ENCODE results near the gene TXNDC16. TPM values are rescaled to one million over a fixed set of nuclear protein-coding genes. Genes with fewer than 3 reads are reported as not detected.

TXNDC16 gene
- total RNA-seq, 4 donors from 2014 or later: 8.5 to 12.6 (median 9.9) TPM

- TF ChIP-seq CTCF (IDR thresholded peaks at IDR 0.05; ENCODE audit: low read depth): no peak
Observed at GRCh38 chr14:52463375-52463774, 88.9 kb downstream of the TXNDC16 start.

- TF ChIP-seq CTCF (IDR thresholded peaks at IDR 0.05; ENCODE audit: low read depth): no peak
Observed at GRCh38 chr14:52461721-52462120, 90.6 kb downstream of the TXNDC16 start.

- no peak for TF ChIP-seq CTCF (IDR thresholded peaks at IDR 0.05; ENCODE audit: low read depth)
Observed at GRCh38 chr14:52458721-52459085, 93.6 kb downstream of the TXNDC16 start.

- TF ChIP-seq CTCF (IDR thresholded peaks at IDR 0.05; ENCODE audit: low read depth): no peak
Observed at GRCh38 chr14:52457411-52457810, 94.9 kb downstream of the TXNDC16 start.

- no peak for TF ChIP-seq CTCF (IDR thresholded peaks at IDR 0.05; ENCODE audit: low read depth)
Observed at GRCh38 chr14:52455291-52456088, 96.8 kb downstream of the TXNDC16 start.

GRCh38 chr14:52447236-52447635, 105.1 kb downstream of the TXNDC16 start:
- TF ChIP-seq CTCF (IDR thresholded peaks at IDR 0.05; ENCODE audit: low read depth): no peak

- no peak for TF ChIP-seq CTCF (IDR thresholded peaks at IDR 0.05; ENCODE audit: low read depth)
Observed at GRCh38 chr14:52446355-52446754, 106.0 kb downstream of the TXNDC16 start.
